SK-N-SH (cell line): ENCODE results near the gene GSK3B. TPM values are rescaled to one million over a fixed set of nuclear protein-coding genes. Genes with fewer than 3 reads are reported as not detected.

Source experiments
- CTCF ChIA-PET: fragments of 300-600, 350-600 bp; formaldehyde crosslinking; extraction: SDS; loops from one replicate; lab custom pipeline; 2021; lab: Yijun Ruan, JAX
- POLR2A ChIA-PET: fragments of 350-600 bp; sonication (Branson Sonifier 250); formaldehyde crosslinking; extraction: SDS; loops from one replicate; lab custom pipeline; 2020; ENCODE audit warnings: antibody characterized with exemption, inconsistent platforms; lab: Yijun Ruan, JAX
- DNase-seq: peaks from one replicate; pipeline ENCODE4 v3.0.0; 2012
- H2AFZ ChIP-seq: fragments of 200-600 bp; sonication (generic); 2 replicates; pipeline ENCODE4 v1.8.1; 2016; ENCODE audit warnings: antibody characterized with exemption, mild to moderate bottlenecking, low read depth
- H3F3A ChIP-seq: fragments of 200-600 bp; sonication (generic); replicated peaks from 2 replicates; pipeline ENCODE3; 2016; ENCODE audit warnings: antibody characterized with exemption, mild to moderate bottlenecking; ENCODE audit not compliant: insufficient read depth
- H3K27ac ChIP-seq, 2 experiments: fragments of 200-500 bp in 1 of 2; fragments of 200-600 bp in 1 of 2; sonication (Bioruptor generic) in 1 of 2; sonication (generic), shearing (Covaris generic) in 1 of 2; 2 replicates each; pipeline versions ENCODE4 v1.5.1 to v1.6.1; 2014 to 2016; ENCODE audit warnings: low read depth in 2 of 2, inconsistent platforms in 1 of 2, low read length in 1 of 2, mild to moderate bottlenecking in 1 of 2, mixed read lengths in 1 of 2
- H3K27me3 ChIP-seq: fragments of 200-600 bp; sonication (generic), shearing (Covaris generic); 2 replicates; pipeline ENCODE4 v1.6.1; 2016; ENCODE audit warnings: mixed run types; ENCODE audit not compliant: insufficient read depth
- H3K36me3 ChIP-seq, 2 experiments: fragments of 200-500 bp in 1 of 2; fragments of 200-600 bp in 1 of 2; sonication (Bioruptor generic) in 1 of 2; sonication (generic) in 1 of 2; replicated peaks in 1 of 2; 2 replicates each; pipeline versions ENCODE3 to v1.5.1; 2014 to 2016; ENCODE audit warnings: low read length in 1 of 2, mild to moderate bottlenecking in 1 of 2; ENCODE audit not compliant: insufficient read depth in 2 of 2, control insufficient read depth in 1 of 2
- H3K4me1 ChIP-seq, 2 experiments: fragments of 200-500 bp in 1 of 2; fragments of 200-600 bp in 1 of 2; sonication (Bioruptor generic) in 1 of 2; sonication (generic), shearing (Covaris generic) in 1 of 2; 2 replicates each; pipeline versions ENCODE4 v1.5.1 to v1.6.1; 2014 to 2016; ENCODE audit warnings: low read depth in 1 of 2, low read length in 1 of 2, mixed run types in 1 of 2; ENCODE audit not compliant: insufficient read depth in 2 of 2, control insufficient read depth in 1 of 2
- H3K4me2 ChIP-seq: fragments of 200-600 bp; sonication (generic), shearing (Covaris generic); 2 replicates; pipeline ENCODE4 v1.6.1; 2017; ENCODE audit warnings: mixed run types
- H3K4me3 ChIP-seq, 2 experiments: fragments of 200-500 bp in 1 of 2; fragments of 200-600 bp in 1 of 2; sonication (Bioruptor generic) in 1 of 2; sonication (generic), shearing (Covaris generic) in 1 of 2; 2 replicates each; pipeline versions ENCODE4 v1.5.1 to v1.8.1; 2014 to 2016; ENCODE audit warnings: low read depth in 2 of 2, inconsistent platforms in 1 of 2, low read length in 1 of 2, mild to moderate bottlenecking in 1 of 2, mixed read lengths in 1 of 2, moderate library complexity in 1 of 2
- H3K79me2 ChIP-seq: fragments of 200-600 bp; sonication (generic); 2 replicates; pipeline ENCODE4 v1.8.1; 2017; ENCODE audit warnings: mild to moderate bottlenecking; ENCODE audit not compliant: insufficient read depth
- H3K9ac ChIP-seq: fragments of 200-600 bp; sonication (generic); 2 replicates; pipeline ENCODE4 v1.6.1; 2017; ENCODE audit warnings: mixed run types
- H3K9me2 ChIP-seq: fragments of 200-600 bp; sonication (generic); 2 replicates; pipeline ENCODE4 v1.6.1; 2017; ENCODE audit warnings: mixed run types
- H3K9me3 ChIP-seq: fragments of 200-600 bp; sonication (generic); 2 replicates; pipeline ENCODE4 v1.6.1; 2017; ENCODE audit warnings: mixed run types, mild to moderate bottlenecking, moderate library complexity
- H4K20me1 ChIP-seq: fragments of 200-600 bp; sonication (generic); 2 replicates; pipeline ENCODE4 v1.6.1; 2017; ENCODE audit warnings: mild to moderate bottlenecking, mixed run types; ENCODE audit not compliant: insufficient read depth
- CHD2 ChIP-seq: fragments of 150-350 bp; IDR thresholded peaks from 2 replicates; pipeline ENCODE4 v1.6.1; 2018; ENCODE audit warnings: low read length; ENCODE audit not compliant: partially characterized antibody
- CTCF ChIP-seq: fragments of 200-600 bp; sonication (generic); IDR thresholded peaks from 2 replicates; pipeline ENCODE4 v1.6.1; 2017; ENCODE audit warnings: antibody characterized with exemption, mild to moderate bottlenecking, moderate library complexity
- ELF1 ChIP-seq: IDR thresholded peaks from 2 replicates; pipeline ENCODE4 v1.4.0; 2012
- EP300 ChIP-seq, 2 experiments: IDR thresholded peaks; 2 replicates each; pipeline versions ENCODE4 v1.4.0 to v1.6.1; 2012; ENCODE audit warnings: borderline replicate concordance in 1 of 2, low read depth in 1 of 2, low read length in 1 of 2
- FOSL2 ChIP-seq: IDR thresholded peaks from 2 replicates; pipeline ENCODE4 v1.4.0; 2012; ENCODE audit warnings: low read depth, mild to moderate bottlenecking, moderate library complexity, borderline replicate concordance
- FOXJ3 ChIP-seq: sonication (generic); formaldehyde crosslinking; IDR thresholded peaks from 2 replicates; pipeline ENCODE4 v1.5.1; 2020; ENCODE audit warnings: mild to moderate bottlenecking, missing genetic modification reagents
- GATA2 ChIP-seq: sonication (generic); formaldehyde crosslinking; IDR thresholded peaks from 2 replicates; pipeline ENCODE4 v1.5.0; 2020; ENCODE audit warnings: mild to moderate bottlenecking, missing genetic modification reagents
- IRF3 ChIP-seq: fragments of 150-350 bp; IDR thresholded peaks from 2 replicates; pipeline ENCODE4 v1.6.1; 2016; ENCODE audit warnings: mild to moderate bottlenecking, low read depth, low read length
- JUND ChIP-seq: IDR thresholded peaks from 2 replicates; pipeline ENCODE4 v1.4.0; 2012
- MEF2A ChIP-seq: IDR thresholded peaks from 2 replicates; pipeline ENCODE4 v1.4.0; 2012; ENCODE audit warnings: low read depth, borderline replicate concordance
- MXI1 ChIP-seq: IDR thresholded peaks from 2 replicates; pipeline ENCODE4 v1.6.1; 2012; ENCODE audit warnings: mild to moderate bottlenecking, low read depth, low read length, improper control_type of control experiment
- RXRA ChIP-seq: IDR thresholded peaks from 2 replicates; pipeline ENCODE4 v1.4.0; 2012; ENCODE audit warnings: low read depth, mild to moderate bottlenecking, borderline replicate concordance
- SMC3 ChIP-seq: IDR thresholded peaks from 2 replicates; pipeline ENCODE4 v1.6.1; 2012; ENCODE audit warnings: low read depth, low read length, improper control_type of control experiment
- TAF1 ChIP-seq: IDR thresholded peaks from 2 replicates; pipeline ENCODE4 v1.6.1; 2012; ENCODE audit warnings: low read depth, mild to moderate bottlenecking, low read length, moderate library complexity, borderline replicate concordance
- TCF12 ChIP-seq: IDR thresholded peaks from 2 replicates; pipeline ENCODE4 v1.4.0; 2012
- USF1 ChIP-seq: IDR thresholded peaks from 2 replicates; pipeline ENCODE4 v1.4.0; 2012; ENCODE audit warnings: low read depth, borderline replicate concordance
- USF2 ChIP-seq: fragments of 150-350 bp; IDR thresholded peaks from 2 replicates; pipeline ENCODE4 v1.6.1; 2017; ENCODE audit warnings: antibody characterized with exemption, low read length, low read depth, borderline replicate concordance
- YY1 ChIP-seq: IDR thresholded peaks from 2 replicates; pipeline ENCODE4 v1.4.0; 2012; ENCODE audit warnings: low read depth, mild to moderate bottlenecking
- ZBTB33 ChIP-seq: IDR thresholded peaks from 2 replicates; pipeline ENCODE4 v1.4.0; 2012; ENCODE audit warnings: low read depth, borderline replicate concordance
- WGBS: methylation state at CpG from one replicate; pipeline ENCODE4 v1.1.6; 2017; ENCODE audit warnings: low lambda C conversion rate; 5-methylcytosine and 5-hydroxymethylcytosine counted together
- polyA plus RNA-seq, 3 experiments: library from polyadenylated mRNA; depleted of rRNA; stranded (reverse); fragments of >200 nt; gene quantifications; 2 replicates each; pipeline ENCODE4 v1.2.3, GENCODE V29; 2012

Gene GSK3B
- polyA plus RNA-seq, 1 of the 3 experiments (the other 2 are of a cell fraction) = 15.9 TPM

GRCh38 chr3:119812491-119813058 is 281.7 kb downstream of the GSK3B start (continued):
- TF ChIP-seq USF1 (no peak), ZBTB33 (no peak), YY1 (no peak), JUND (no peak), RXRA (no peak)

- TF ChIP-seq JUND (no peak), TCF12 (no peak), FOXJ3 (CRISPR knock-in tag) (no peak), GATA2 (CRISPR knock-in tag) (no peak), CTCF (no peak), FOSL2 (no peak), SMC3 (no peak), TAF1 (no peak), IRF3 (no peak), MEF2A (no peak), ELF1 (no peak), RXRA (no peak), CHD2 (no peak), EP300 (IDR thresholded peaks at IDR 0.05; ENCODE audit: borderline replicate concordance in 1 of 2, low read depth in 1 of 2, low read length in 1 of 2) (no peak), USF1 (no peak), MXI1 (no peak), USF2 (no peak)
- TF ChIP-seq, all 33 proteins: peak for 0
- Histone ChIP-seq H3K4me2 (no peak overlapping the region), H3F3A (no peaks in the 10 kb centered on the region), H2AFZ (no peak overlapping the region), H3K9me3 (no peaks in the 10 kb centered on the region), H3K4me1 (no peaks in the 10 kb centered on the region), H3K36me3 (no peaks in the 10 kb centered on the region), H4K20me1 (no peaks in the 10 kb centered on the region), H3K27ac (no peak overlapping the region), H3K9me2 (no peaks in the 10 kb centered on the region), H3K4me3 (no peak overlapping the region), H3K27me3 (no peaks in the 10 kb centered on the region), H3K9ac (no peak overlapping the region), H3K79me2 (no peaks in the 10 kb centered on the region)
- CTCF ChIA-PET = interaction anchor here (1.4 kb wide), 1 partner anchor 82 kb away, joined by 4 read pairs; no protein-coding TSS in a partner anchor
- WGBS = 88% methylated on average over 24 of the region's 33 CpGs
- DNase-seq = no peak
- POLR2A ChIA-PET = no interaction called here
These were observed 284.2 kb downstream of the GSK3B start for GRCh38 chr3:119810018-119810435.
